Breast epithelium (tissue), 3 donors: ENCODE measurements around the gene AFF4.

Experiments
- CTCF ChIP-seq, 3 donors: fragments of 450-650 bp; IDR thresholded peaks; one replicate each; pipeline ENCODE4 v1.5.1; 2016 to 2017; ENCODE audit warnings: antibody characterized with exemption in 3 of 3, mild to moderate bottlenecking in 3 of 3, moderate library complexity in 3 of 3
- POLR2AphosphoS5 ChIP-seq, 3 donors: sonication (generic); formaldehyde crosslinking; IDR thresholded peaks; one replicate each; pipeline ENCODE4 v1.6.1; 2017; ENCODE audit warnings: antibody characterized with exemption in 3 of 3

DNA sequence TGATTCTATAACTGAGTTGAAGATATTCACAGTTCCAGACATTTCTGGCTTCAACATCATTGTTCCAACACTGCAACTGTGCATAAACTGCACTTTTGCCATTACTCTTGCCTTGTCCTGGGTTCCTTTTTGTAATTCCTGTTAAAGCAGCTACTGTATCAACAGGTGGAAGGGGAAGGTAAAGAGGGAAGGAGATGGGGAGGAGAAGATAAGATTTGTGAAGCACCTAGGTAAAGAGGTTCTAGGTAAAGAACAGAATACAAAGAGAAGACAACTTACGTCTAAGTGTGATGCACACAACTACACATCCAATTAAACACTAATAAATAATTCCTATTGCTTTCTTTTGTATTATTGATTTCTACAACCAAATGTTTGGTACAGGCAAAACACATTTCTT lies 53.7 kb downstream of the AFF4 start:
- TF ChIP-seq POLR2AphosphoS5 (IDR thresholded peaks at IDR 0.05) (no peak), CTCF (IDR thresholded peaks at IDR 0.05) (no peak)
